ENCODE measurements around the gene ACTN1.

ACTN1 gene

DNA sequence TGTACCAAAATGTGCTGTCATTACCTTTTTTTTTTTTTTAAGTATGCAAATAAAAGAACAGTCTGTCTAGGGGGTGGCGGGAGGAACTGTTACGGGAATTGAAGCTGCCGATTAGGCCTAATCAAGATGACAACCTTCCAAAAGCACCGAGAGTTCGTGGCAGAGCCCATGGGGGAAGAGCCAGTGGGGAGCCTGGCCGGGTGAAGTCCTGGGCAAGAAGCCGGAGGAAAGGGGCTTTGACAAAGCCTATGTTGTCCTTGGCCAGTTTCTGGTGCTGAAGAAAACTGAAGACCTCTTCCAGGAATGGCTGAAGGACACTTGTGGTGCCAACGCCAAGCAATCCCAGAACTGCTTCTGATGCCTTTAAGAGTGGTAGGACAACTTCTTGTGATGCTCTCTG, 42.6 kb downstream of the ACTN1 start:
- Histone ChIP-seq H3K4me1 (peaks cover 38% of the 10 kb centered on the region), H3K27me3 (no peaks in the 10 kb centered on the region)
- TF ChIP-seq, protein P1, sequence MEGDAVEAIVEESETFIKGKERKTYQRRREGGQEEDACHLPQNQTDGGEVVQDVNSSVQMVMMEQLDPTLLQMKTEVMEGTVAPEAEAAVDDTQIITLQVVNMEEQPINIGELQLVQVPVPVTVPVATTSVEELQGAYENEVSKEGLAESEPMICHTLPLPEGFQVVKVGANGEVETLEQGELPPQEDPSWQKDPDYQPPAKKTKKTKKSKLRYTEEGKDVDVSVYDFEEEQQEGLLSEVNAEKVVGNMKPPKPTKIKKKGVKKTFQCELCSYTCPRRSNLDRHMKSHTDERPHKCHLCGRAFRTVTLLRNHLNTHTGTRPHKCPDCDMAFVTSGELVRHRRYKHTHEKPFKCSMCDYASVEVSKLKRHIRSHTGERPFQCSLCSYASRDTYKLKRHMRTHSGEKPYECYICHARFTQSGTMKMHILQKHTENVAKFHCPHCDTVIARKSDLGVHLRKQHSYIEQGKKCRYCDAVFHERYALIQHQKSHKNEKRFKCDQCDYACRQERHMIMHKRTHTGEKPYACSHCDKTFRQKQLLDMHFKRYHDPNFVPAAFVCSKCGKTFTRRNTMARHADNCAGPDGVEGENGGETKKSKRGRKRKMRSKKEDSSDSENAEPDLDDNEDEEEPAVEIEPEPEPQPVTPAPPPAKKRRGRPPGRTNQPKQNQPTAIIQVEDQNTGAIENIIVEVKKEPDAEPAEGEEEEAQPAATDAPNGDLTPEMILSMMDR (IDR thresholded peaks at IDR 0.05; ENCODE audit: low read depth, low read length) = no peak

DNA sequence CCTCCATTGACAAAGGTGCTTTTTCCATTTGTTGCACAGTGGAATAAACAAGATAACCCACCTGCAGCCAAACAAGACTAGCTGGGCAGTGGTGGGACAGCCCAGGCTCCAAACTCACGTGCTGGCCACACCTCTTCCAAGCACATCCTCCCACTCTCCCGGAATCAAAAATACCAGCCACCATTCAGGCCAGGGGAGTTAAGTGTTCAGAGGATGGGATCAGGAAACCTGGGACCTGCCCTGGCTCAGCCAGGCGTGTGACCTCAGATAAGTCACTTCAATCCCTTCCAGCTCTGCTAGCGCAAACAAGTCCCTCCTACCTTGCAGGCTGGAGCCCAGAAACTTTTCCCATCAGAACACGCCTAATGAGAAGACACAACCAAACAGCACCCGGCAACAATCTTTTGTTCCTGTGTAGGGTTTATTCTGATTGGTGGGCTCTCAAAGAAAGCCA, 43.3 kb downstream of the ACTN1 start:
- no peaks in the 10 kb centered on the region for H3K9me3 ChIP-seq
- H3K4me1 ChIP-seq = peaks cover 38% of the 10 kb centered on the region
- TF ChIP-seq, protein P1 (IDR thresholded peaks at IDR 0.05; ENCODE audit: low read depth, low read length) = no peak
- H3K4me3 ChIP-seq (ENCODE audit: low read depth, low read length) = no peak overlapping the region
- peak; percentile 48 for DNase-seq
- H3K36me3 ChIP-seq = no peaks in the 10 kb centered on the region
- H3K27me3 ChIP-seq = no peaks in the 10 kb centered on the region

More for the DNA sequence above, 42.6 kb downstream of the ACTN1 start:
- Histone ChIP-seq H3K4me3 (ENCODE audit: low read depth, low read length) (no peak overlapping the region), H3K9me3 (no peaks in the 10 kb centered on the region), H3K36me3 (no peaks in the 10 kb centered on the region)
- no peak for DNase-seq

DNA sequence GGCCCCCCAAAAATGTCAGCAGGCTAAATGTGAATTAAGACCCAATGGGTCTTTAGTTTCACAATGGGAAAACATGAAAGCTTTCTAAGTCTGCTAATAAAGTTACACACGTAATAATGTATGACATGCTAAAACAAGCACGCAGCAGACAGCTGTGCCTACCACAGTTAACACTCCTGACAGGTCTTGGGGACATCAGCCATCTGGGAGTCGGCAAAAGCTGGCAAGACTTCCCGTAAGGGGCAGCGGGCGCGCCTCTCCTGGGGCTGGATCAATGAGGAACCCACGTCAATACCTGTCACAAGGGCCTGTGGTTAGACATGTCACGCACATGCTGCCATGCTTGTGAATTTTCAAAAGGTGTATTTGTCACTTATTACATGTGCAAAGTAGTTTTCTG, 45.0 kb downstream of the ACTN1 start:
- H3K27me3 ChIP-seq = no peaks in the 10 kb centered on the region
- no peaks in the 10 kb centered on the region for H3K36me3 ChIP-seq
- no peaks in the 10 kb centered on the region for H3K9me3 ChIP-seq
- H3K4me1 ChIP-seq = peaks cover 31% of the 10 kb centered on the region
- no peak for DNase-seq
- no peak overlapping the region for H3K4me3 ChIP-seq (ENCODE audit: low read depth, low read length)
- TF ChIP-seq, protein P1 (IDR thresholded peaks at IDR 0.05; ENCODE audit: low read depth, low read length) = no peak

DNA sequence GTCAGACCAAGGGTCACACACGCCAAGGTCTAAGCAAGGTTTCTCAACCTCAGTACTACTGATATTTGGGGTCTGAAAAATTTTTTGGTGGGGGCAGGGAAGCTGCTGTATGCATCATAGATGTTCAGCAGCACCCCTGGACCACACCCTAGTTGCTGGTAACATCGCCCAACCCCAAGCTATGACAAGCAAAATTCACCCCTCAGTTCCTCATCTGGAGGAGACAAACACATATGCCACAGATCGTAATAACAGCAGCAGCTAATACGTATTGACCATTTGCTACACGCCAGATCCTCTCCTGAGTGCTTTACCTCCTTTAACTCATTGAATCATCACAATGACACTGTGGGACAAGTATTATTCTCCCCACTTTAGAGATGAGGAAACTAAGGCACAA, 46.4 kb downstream of the ACTN1 start:
- DNase-seq = no peak
- H3K36me3 ChIP-seq = no peaks in the 10 kb centered on the region
- H3K9me3 ChIP-seq = no peaks in the 10 kb centered on the region
- peaks cover 21% of the 10 kb centered on the region for H3K4me1 ChIP-seq
- no peaks in the 10 kb centered on the region for H3K27me3 ChIP-seq
- no peak overlapping the region for H3K4me3 ChIP-seq (ENCODE audit: low read depth, low read length)
- TF ChIP-seq, protein P1 (IDR thresholded peaks at IDR 0.05; ENCODE audit: low read depth, low read length) = no peak

DNA sequence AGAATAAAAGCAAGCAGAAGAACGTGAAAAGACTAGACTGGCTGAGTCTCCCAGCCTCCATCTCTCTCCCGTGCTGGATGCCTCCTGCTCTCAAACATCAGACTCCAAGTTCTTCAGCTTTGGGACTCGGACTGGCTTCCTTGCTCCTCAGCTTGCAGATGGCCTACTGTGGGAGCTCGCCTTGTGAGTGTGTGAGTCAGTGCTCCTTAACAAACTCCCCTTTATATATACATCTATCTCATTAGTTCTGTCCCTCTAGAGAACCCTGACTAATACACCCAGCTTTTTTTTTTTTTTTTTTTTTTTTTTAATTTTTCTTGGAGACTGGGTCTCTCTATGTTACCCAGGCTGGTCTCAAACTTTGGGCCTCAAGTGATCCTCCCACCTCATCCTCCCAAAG, 46.9 kb downstream of the ACTN1 start:
- no peaks in the 10 kb centered on the region for H3K9me3 ChIP-seq
- TF ChIP-seq, protein P1 (IDR thresholded peaks at IDR 0.05; ENCODE audit: low read depth, low read length) = no peak
- no peaks in the 10 kb centered on the region for H3K27me3 ChIP-seq
- peaks cover 16% of the 10 kb centered on the region for H3K4me1 ChIP-seq
- no peak for DNase-seq
- no peak overlapping the region for H3K4me3 ChIP-seq (ENCODE audit: low read depth, low read length)
- no peaks in the 10 kb centered on the region for H3K36me3 ChIP-seq

DNA sequence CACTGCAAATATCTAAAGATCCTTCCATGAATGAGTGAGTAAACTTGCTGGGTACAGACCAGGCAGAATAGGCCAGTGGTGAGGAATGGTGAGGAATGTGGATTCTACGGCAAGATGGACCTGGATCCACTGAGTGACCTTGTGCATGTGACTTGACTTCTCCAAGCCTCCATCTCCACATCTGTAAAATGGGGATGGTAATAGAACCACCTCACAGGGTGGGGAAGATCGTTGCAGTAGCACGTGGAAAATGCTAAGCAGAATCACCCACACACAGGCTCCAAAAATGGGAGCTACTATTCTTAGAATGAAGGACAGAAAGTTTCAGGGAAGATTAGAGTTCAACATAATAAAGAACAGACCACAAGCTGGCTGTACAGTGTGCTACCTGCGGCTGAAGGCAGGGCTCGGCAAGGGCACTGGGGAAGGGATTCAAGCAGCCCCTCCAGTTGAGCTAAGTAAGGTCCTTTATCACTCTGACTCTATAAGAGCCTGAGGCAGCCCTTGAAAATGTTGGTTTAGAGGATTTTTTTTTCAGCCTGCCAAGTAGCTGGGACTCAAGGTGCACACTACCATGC, 47.5 kb downstream of the ACTN1 start:
- peaks cover 15% of the 10 kb centered on the region for H3K4me1 ChIP-seq
- H3K4me3 ChIP-seq (ENCODE audit: low read depth, low read length) = no peak overlapping the region
- H3K9me3 ChIP-seq = no peaks in the 10 kb centered on the region
- no peaks in the 10 kb centered on the region for H3K27me3 ChIP-seq
- TF ChIP-seq, protein P1 (IDR thresholded peaks at IDR 0.05; ENCODE audit: low read depth, low read length) = no peak
- DNase-seq = no peak
- no peaks in the 10 kb centered on the region for H3K36me3 ChIP-seq

Measured in BE2C (cell line).